GM12878 (cell line): Measurements from ENCODE around the gene DHDH. TPM values are rescaled to one million over a fixed set of nuclear protein-coding genes. Genes with fewer than 3 reads are reported as not detected.
"Not testable (repeated sequence)": the region's sequence is repeated elsewhere in the genome, so short reads cannot be mapped to it uniquely, and the experiment has no call there.

Experiments
- ATAC-seq: fragments of 200-7000 bp; cut with Tn5 transposase; 3 replicates; pipeline ENCODE4 v1.9.1; 2020; ENCODE audit warnings: mild to moderate bottlenecking, moderate library complexity
- BruUV-seq: library from RNA; stranded (reverse); fragments of 400-500 nt; replicated peaks from 2 replicates; lab custom pipeline; 2021; lab: Mats Ljungman, UMichigan
- CTCF ChIA-PET: fragments of 300-600 bp; sonication (Branson Sonifier 250); formaldehyde crosslinking; extraction: SDS; loops from one replicate; lab custom pipeline; 2021; ENCODE audit warnings: inconsistent platforms; lab: Yijun Ruan, JAX
- POLR2A ChIA-PET: fragments of 350-600 bp; formaldehyde crosslinking; extraction: SDS; loops from one replicate; lab custom pipeline; 2021; ENCODE audit warnings: inconsistent platforms; lab: Charles Lee
- RAD21 ChIA-PET: fragments of 300-600 bp; sonication (Branson Sonifier 250); formaldehyde crosslinking; loops from one replicate; lab custom pipeline; 2023; ENCODE audit warnings: antibody characterized with exemption; ENCODE audit not compliant: unreplicated experiment; lab: Charles Lee
- SMC1A ChIA-PET: fragments of 300-600 bp; sonication (Branson Sonifier 250); formaldehyde crosslinking; loops from one replicate; lab custom pipeline; 2023; ENCODE audit not compliant: unreplicated experiment, uncharacterized antibody; lab: Charles Lee
- DNase-seq: peaks from one replicate; pipeline ENCODE4 v3.0.0-alpha.2; 2011; ENCODE audit warnings: low read depth, low spot score
- FAIRE-seq: peaks from 3 replicates; lab custom pipeline; 2011; peaks lifted over from hg19 to GRCh38; lab: Jason Lieb, UNC
- H2AFZ ChIP-seq: 2 replicates; pipeline ENCODE4 v1.6.0; 2011; ENCODE audit warnings: low read depth, low read length, control low read depth; ENCODE audit not compliant: control insufficient read depth
- H3K27ac ChIP-seq: 2 replicates; pipeline ENCODE4 v1.5.1; 2011; ENCODE audit warnings: control low read depth; ENCODE audit not compliant: control insufficient read depth, insufficient read depth
- H3K27me3 ChIP-seq, 2 experiments: replicated peaks in 1 of 2; 2 replicates each; pipeline versions ENCODE4 v1.6.0 to v1.6.1; 2011; ENCODE audit warnings: low read length in 1 of 2; ENCODE audit not compliant: control insufficient read depth in 2 of 2, insufficient read depth in 2 of 2
- H3K36me3 ChIP-seq, 2 experiments: 2 replicates each; pipeline ENCODE4 v1.5.1; 2011; ENCODE audit warnings: low read length in 1 of 2; ENCODE audit not compliant: control insufficient read depth in 2 of 2, insufficient read depth in 2 of 2
- H3K4me1 ChIP-seq: 2 replicates; pipeline ENCODE4 v1.6.1; 2011; ENCODE audit warnings: mild to moderate bottlenecking, low read length, moderate library complexity, mixed read lengths; ENCODE audit not compliant: control insufficient read depth, insufficient read depth
- H3K4me2 ChIP-seq: 2 replicates; pipeline ENCODE4 v1.6.0; 2011; ENCODE audit warnings: control low read depth; ENCODE audit not compliant: control insufficient read depth, insufficient read depth
- H3K4me3 ChIP-seq: fragments of 200-600 bp; sonication (generic); 2 replicates; pipeline ENCODE4 v1.5.1; 2016
- H3K79me2 ChIP-seq: 2 replicates; pipeline ENCODE4 v1.6.0; 2011; ENCODE audit warnings: low read length; ENCODE audit not compliant: control insufficient read depth, insufficient read depth
- H3K9ac ChIP-seq: 2 replicates; pipeline ENCODE4 v1.8.0; 2011; ENCODE audit warnings: low read length, control low read depth, mixed read lengths; ENCODE audit not compliant: control insufficient read depth, insufficient read depth
- H3K9me3 ChIP-seq: replicated peaks from 3 replicates; pipeline ENCODE4 v1.5.1; 2011; ENCODE audit warnings: mild to moderate bottlenecking, low read length; ENCODE audit not compliant: control insufficient read depth, insufficient read depth
- H4K20me1 ChIP-seq: 2 replicates; pipeline ENCODE4 v1.6.0; 2011; ENCODE audit not compliant: control insufficient read depth, insufficient read depth
- MLLT1 ChIP-seq: fragments of 450-650 bp; IDR thresholded peaks from 2 replicates; pipeline ENCODE4 v1.6.1; 2016; ENCODE audit warnings: mild to moderate bottlenecking
- NR2C1 ChIP-seq: fragments of 450-650 bp; IDR thresholded peaks from 2 replicates; pipeline ENCODE4 v1.6.1; 2017; ENCODE audit warnings: antibody characterized with exemption, mild to moderate bottlenecking, moderate library complexity
- WGBS: methylation state at CpG from one replicate; pipeline ENCODE4 v1.1.6; 2016; ENCODE audit warnings: low lambda C conversion rate; ENCODE audit not compliant: insufficient replicate concordance, insufficient coverage; ENCODE audit errors: missing lambda C conversion rate; 5-methylcytosine and 5-hydroxymethylcytosine counted together
- in situ Hi-C: fragments of 300-500 bp; cut with MboI; formaldehyde crosslinking; loops from 9 replicates; pipeline ENCODE4 v1.14.3; 2018; ENCODE audit warnings: mixed read lengths
- intact Hi-C: fragments of 100-400 bp; cut with micrococcal nuclease; formaldehyde crosslinking; loops from one replicate; pipeline ENCODE4 v1.14.2; 2022; ENCODE audit not compliant: unreplicated experiment
- polyA plus RNA-seq, 11 experiments: library from polyadenylated mRNA; depleted of rRNA in 4 of 11; unstranded in 6 of 11; stranded (reverse) in 5 of 11; fragments of >200 nt; fragmentation: Nextera tagmentation in 4 of 11; fragmentation: Illumina TruSeq in 1 of 11; extraction: Ambion mirVana in 4 of 11; extraction: Trizol in 1 of 11; gene quantifications; 1 replicate in 1 of 11; 2 replicates in 10 of 11; pipeline versions ENCODE4 v1.2.1 to v1.2.3, GENCODE V29; 2011 to 2016; ENCODE audit warnings: inconsistent platforms in 2 of 11, missing spikeins in 2 of 11, low read depth in 1 of 11
- total RNA-seq, 4 experiments: library from RNA; depleted of rRNA in 3 of 4; stranded (reverse); fragments of >200 nt in 3 of 4; fragmentation: Illumina TruSeq in 1 of 4; extraction: Trizol in 1 of 4; gene quantifications; 2 replicates each; pipeline versions ENCODE4 v1.2.1 to v1.2.3, GENCODE V29; 2013 to 2021
- TF ChIP-seq, protein P1 (sequence below): IDR thresholded peaks from 2 replicates; pipeline ENCODE4 v1.6.1; 2011; ENCODE audit warnings: low read depth, mild to moderate bottlenecking, low read length, moderate library complexity, borderline replicate concordance; ENCODE audit errors: extremely low read depth

Gene DHDH
- total and polyA plus RNA-seq, 10 of the 15 experiments (the other 5 are each of a cell fraction or from before 2014, with no cell fraction given) = 0.13 to 0.21 (median 0.15) TPM; not detected in 7

DNA sequence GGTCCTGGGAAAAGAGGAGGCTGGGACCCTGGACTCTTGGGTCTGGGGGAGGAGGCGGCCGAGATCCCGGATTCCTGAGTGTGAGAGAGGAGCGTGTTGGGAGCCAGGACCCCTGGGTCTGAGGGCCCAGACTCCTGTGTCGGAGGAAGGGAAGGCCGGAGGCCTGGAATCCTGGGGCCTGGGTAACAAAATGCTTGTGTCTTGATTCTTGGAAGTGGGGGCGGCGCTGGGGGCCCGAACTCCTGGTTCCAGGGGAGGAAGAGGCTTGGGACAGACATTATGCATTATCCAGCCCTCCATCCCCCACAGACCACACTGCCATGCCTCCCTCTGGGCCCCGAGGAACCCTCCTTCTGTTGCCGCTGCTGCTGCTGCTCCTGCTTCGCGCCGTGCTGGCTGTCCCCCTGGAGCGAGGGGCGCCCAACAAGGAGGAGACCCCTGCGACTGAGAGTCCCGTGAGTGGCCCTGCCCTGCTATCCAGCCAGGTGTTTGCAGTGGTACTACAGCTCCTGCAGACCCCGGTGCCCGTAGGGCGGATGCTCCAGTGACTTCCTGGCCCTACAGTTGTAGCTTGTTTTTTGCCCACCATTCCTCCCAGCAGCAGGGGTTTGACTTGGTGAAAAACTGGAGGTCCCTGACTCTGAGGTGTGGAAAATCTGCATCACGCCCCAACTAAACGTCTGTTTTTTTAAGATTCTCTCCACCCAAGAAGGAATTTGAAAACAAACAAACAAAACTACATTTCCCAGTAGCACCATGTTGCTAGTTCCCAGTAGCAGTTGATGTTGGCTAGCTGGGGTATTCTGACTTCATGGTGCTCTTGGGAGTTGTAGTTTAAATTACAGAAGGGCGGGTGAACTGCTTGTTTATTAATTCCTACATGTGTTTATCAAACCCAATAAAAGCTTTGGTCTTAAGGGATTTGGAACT is 32.8 kb upstream of the DHDH start (continued):
- TF ChIP-seq MLLT1 = peak; percentile 93
- TF ChIP-seq, protein P1, sequence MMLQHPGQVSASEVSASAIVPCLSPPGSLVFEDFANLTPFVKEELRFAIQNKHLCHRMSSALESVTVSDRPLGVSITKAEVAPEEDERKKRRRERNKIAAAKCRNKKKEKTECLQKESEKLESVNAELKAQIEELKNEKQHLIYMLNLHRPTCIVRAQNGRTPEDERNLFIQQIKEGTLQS = peak; percentile 55; the same call in 1 of the 2 replicates
- peak; percentile 81 for TF ChIP-seq NR2C1
- TF ChIP-seq, all 136 proteins: peak for 14

DNA sequence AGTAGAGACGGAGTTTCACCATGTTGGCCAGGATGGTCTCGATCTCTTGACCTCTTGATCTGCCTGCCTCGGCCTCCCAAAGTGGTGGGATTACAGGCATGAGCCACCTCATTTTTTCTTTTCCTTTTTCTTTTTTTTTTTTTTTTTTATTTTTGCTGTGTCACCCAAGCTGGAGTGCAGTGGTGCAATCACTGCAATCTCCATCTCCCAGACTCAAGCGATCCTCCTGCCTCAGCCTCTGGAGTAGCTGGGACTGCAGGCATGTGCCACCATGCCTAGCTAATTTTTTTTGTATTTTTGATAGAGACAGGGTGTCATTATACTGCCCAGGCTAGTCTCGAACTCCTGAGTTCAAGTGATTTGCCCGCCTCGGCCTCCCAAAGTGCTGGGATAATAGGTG is 31.2 kb upstream of the DHDH start:
- not testable (repeated sequence) for H3K9ac ChIP-seq

GRCh38 chr19:48903788-48904187 is 29.7 kb upstream of the DHDH start:
- H4K20me1 ChIP-seq, H3K27ac ChIP-seq, FAIRE-seq, POLR2A ChIA-PET, H3K36me3 ChIP-seq, DNase-seq, intact Hi-C loops, RAD21 ChIA-PET, SMC1A ChIA-PET, H2AFZ ChIP-seq, H3K27me3 ChIP-seq, BruUV-seq, CTCF ChIA-PET, H3K9me3 ChIP-seq, H3K4me3 ChIP-seq, ATAC-seq, H3K9ac ChIP-seq, H3K4me2 ChIP-seq, in situ Hi-C loops, H3K4me1 ChIP-seq: not testable (repeated sequence)
- H3K79me2 ChIP-seq = peaks cover 14% of the 10 kb centered on the region

More for the DNA sequence above, 31.2 kb upstream of the DHDH start:
- H4K20me1 ChIP-seq, BruUV-seq, ATAC-seq, in situ Hi-C loops, H3K4me3 ChIP-seq, H3K27ac ChIP-seq, H3K36me3 ChIP-seq, RAD21 ChIA-PET, H3K9me3 ChIP-seq, H2AFZ ChIP-seq, FAIRE-seq, DNase-seq, intact Hi-C loops, CTCF ChIA-PET, H3K4me1 ChIP-seq, H3K27me3 ChIP-seq: not testable (repeated sequence)
- WGBS = over 99% methylated on average over 7 of the region's 7 CpGs
- peaks cover 14% of the 10 kb centered on the region for H3K79me2 ChIP-seq
- SMC1A ChIA-PET = interaction anchor here (1.4 to 2.0 kb wide), 2 partner anchors 11 to 52 kb away, joined by 4 to 7 read pairs; partner anchors contain the start of gene BAX
- peak overlapping the region; percentile 34; the same call in 1 of the 2 replicates for H3K4me2 ChIP-seq
- POLR2A ChIA-PET = interaction anchor here (0.6 to 1.7 kb wide), 4 partner anchors 30 to 185 kb away, joined by 3 to 7 read pairs (median 3); no protein-coding TSS in a partner anchor
